Tracheal epithelial cell (primary cell): ENCODE results near the gene UGDH. TPM values are rescaled to one million over a fixed set of nuclear protein-coding genes. Genes with fewer than 3 reads are reported as not detected.

Experiments
- total RNA-seq: library from RNA; depleted of rRNA; stranded (reverse); fragments of >200 nt; gene quantifications from 2 replicates; pipeline ENCODE4 v1.2.1, GENCODE V29; 2014

The UGDH gene
- total RNA-seq: 30.7 and 79.8 TPM in 2 replicates

GRCh38 chr4:39527296-39528060 is at the start of gene UGDH:
UGDH (minus strand) TSS chr4:39527439; CDS start chr4:39521512, 5,927 bp downstream.

GRCh38 chr4:39458505-39459300 is 68.5 kb downstream of the UGDH start, which contains the start of the genes LIAS and RPL9:
LIAS (plus strand) TSS chr4:39459056; CDS start chr4:39459118, 62 bp downstream.
RPL9 (minus strand) TSS chr4:39458922; CDS start chr4:39458439, 483 bp downstream.

Other genes starting within 250 kb of the UGDH start
- 45.8 and 53.7 TPM in 2 replicates for gene RFC1, start 161.1 kb downstream of the UGDH start, total RNA-seq
- gene KLB, start 120.5 kb downstream of the UGDH start, total RNA-seq: under 0.01 TPM in 1 of 2 replicates, not detected in the other
- gene RPL9, start 68.5 kb downstream of the UGDH start, total RNA-seq: 3,787 and 4,566 TPM in 2 replicates
- 10.6 and 14.3 TPM in 2 replicates for gene LIAS, start 68.4 kb downstream of the UGDH start, total RNA-seq
- 22.9 and 28.6 TPM in 2 replicates for gene SMIM14, start 111.4 kb upstream of the UGDH start, total RNA-seq
- 14.2 and 23.9 TPM in 2 replicates for gene UBE2K, start 170.7 kb upstream of the UGDH start, total RNA-seq